Epithelial cell of esophagus (primary cell): Measurements from ENCODE around the gene RCAN1.
A peak's percentile ranks its signal among the peaks of the same experiment; 100 is the strongest.
"Not testable (repeated sequence)": the region's sequence is repeated elsewhere in the genome, so short reads cannot be mapped to it uniquely, and the experiment has no call there.

Experiments
- DNase-seq: peaks from one replicate; pipeline ENCODE4 v3.0.0; 2010; ENCODE audit warnings: low read depth
- H3K4me3 ChIP-seq: 2 replicates; pipeline ENCODE4 v1.5.1; 2011; ENCODE audit warnings: mild to moderate bottlenecking, low read length, control low read depth
- TF ChIP-seq, protein P1 (sequence below): IDR thresholded peaks from 2 replicates; pipeline ENCODE4 v1.5.1; 2011; ENCODE audit warnings: low read depth, mild to moderate bottlenecking, low read length, control low read depth, inconsistent platforms; ENCODE audit not compliant: insufficient read depth; ENCODE audit errors: missing control alignments

RCAN1 gene

DNA sequence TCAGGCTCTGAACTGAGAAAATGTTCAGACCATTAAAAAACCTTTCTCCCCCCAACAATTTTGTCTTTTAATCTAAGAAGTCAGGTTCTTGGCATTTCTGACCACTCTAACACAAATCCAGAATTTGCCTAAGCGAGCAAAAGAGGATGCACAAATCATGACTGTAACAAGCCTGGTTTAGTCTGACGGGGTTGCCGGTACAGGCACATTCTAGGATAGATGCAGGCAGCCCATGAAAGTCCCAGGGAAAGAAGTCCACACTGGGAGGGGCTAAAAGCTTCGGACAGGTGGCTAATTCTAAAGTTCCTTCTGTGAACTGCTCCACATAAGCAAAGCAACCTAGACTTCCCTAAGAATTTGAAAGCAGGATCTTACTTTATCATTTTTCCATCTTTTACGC is 54.9 kb downstream of the RCAN1 start:
- TF ChIP-seq, protein P1, sequence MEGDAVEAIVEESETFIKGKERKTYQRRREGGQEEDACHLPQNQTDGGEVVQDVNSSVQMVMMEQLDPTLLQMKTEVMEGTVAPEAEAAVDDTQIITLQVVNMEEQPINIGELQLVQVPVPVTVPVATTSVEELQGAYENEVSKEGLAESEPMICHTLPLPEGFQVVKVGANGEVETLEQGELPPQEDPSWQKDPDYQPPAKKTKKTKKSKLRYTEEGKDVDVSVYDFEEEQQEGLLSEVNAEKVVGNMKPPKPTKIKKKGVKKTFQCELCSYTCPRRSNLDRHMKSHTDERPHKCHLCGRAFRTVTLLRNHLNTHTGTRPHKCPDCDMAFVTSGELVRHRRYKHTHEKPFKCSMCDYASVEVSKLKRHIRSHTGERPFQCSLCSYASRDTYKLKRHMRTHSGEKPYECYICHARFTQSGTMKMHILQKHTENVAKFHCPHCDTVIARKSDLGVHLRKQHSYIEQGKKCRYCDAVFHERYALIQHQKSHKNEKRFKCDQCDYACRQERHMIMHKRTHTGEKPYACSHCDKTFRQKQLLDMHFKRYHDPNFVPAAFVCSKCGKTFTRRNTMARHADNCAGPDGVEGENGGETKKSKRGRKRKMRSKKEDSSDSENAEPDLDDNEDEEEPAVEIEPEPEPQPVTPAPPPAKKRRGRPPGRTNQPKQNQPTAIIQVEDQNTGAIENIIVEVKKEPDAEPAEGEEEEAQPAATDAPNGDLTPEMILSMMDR, result no peak
- no peak for DNase-seq

DNA sequence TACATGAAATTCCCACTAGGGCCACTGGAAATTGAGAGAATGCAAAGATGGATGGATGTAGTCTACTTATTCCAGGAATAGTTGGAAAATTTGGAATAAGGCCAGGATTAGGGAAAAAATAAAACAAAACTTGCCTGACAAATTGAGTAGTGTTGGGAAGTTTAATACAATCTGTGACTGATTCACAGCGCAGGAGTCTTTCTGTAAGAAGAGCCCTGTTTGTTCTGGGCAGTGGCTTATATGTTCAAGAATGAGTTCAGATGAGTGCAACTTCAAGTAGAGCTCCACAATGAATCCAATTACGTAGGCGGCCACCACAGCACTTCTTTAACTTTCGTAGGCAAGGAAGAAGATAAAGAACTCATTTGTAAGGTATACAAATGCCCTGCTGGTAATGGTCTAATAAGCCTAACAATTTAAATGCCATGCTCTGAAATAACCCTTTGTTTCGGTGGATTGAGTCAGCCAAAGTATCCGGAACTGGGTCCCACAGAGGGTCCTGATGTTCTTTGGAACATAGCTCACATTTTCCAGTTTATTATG is 55.8 kb downstream of the RCAN1 start:
- H3K4me3 ChIP-seq, result no peak overlapping the region
- TF ChIP-seq, protein P1, result no peak
- DNase-seq, result peak; percentile 24

More for the DNA sequence above, 54.9 kb downstream of the RCAN1 start:
- no peak overlapping the region for H3K4me3 ChIP-seq

DNA sequence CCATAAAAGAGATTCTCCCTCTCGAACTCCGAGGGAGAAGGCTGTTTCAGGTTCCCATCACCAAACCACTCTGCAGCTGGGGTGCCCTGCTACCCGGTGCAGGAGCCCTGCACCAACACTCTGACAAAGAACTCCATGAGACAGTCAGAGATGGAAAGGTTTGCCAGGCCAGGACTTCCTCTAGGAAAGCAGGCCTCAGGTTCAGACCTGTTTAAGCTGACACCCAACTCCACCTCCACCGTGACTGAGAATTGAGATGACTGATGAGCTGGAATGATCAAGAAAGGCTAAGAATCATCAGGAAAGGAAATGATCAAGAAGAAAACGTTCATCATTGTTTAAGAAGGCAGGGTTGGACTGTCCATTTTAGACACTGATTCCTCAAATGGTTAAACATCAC is 56.7 kb downstream of the RCAN1 start:
- TF ChIP-seq, protein P1, result no peak
- H3K4me3 ChIP-seq, result no peak overlapping the region
- DNase-seq, result peak; percentile 96

DNA sequence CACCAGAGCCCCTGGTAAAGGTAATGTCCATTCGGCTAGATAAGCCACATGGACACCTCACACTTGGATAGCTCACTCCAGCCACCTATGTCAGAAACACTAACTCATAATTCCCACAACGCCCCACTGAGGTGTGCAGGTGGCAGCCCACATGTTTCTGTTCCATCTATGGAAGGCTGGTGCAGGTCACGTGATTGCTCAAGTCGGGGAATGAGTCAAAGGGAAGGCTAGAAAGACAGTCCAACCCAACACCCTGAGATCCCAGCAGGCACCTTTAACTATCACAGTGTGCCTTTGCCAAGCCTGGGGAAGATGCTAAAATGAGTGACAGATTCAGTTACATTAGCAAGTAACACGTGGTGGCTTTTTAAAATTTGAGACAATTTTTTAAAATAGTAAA is 57.7 kb downstream of the RCAN1 start:
- TF ChIP-seq, protein P1, result no peak
- DNase-seq, result no peak
- no peak overlapping the region for H3K4me3 ChIP-seq

DNA sequence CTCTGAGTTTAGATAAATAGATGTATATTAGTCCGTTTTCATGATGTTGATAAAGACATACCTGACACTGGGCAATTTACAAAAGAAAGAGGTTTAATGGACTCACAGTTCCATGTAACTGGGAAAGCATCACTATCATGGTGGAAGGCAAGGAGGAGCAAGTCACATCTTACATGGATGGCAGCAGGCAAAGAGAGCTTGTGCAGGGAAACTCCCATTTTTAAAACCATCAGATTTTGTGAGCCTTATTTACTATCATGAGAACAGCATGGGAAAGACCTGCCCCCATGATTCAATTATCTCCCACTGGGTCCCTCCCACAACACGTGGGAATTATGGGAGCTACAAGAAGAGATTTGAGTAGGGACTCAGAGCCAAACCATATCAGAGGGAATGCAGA is 60.2 kb downstream of the RCAN1 start:
- DNase-seq, H3K4me3 ChIP-seq: not testable (repeated sequence)

DNA sequence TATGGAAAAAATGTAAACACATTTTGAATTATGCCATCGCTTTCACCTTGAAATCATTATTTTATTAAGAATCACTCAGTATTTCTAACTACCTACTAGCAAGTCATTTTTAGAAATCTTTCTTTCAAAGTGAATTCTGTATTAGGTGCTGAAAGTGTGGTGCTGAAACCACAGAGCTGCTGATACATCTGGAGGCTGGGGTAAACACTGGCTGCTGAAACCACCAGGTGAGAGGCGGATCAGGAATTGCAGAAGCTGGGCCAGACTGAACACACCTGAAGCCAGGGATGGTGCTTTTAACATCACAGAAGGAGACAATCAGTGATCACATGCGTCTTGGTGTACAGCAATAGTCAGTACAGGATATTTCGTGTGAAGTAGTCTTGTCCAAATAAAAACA is 60.7 kb downstream of the RCAN1 start:
- no peak overlapping the region for H3K4me3 ChIP-seq
- TF ChIP-seq, protein P1, result no peak
- no peak for DNase-seq

DNA sequence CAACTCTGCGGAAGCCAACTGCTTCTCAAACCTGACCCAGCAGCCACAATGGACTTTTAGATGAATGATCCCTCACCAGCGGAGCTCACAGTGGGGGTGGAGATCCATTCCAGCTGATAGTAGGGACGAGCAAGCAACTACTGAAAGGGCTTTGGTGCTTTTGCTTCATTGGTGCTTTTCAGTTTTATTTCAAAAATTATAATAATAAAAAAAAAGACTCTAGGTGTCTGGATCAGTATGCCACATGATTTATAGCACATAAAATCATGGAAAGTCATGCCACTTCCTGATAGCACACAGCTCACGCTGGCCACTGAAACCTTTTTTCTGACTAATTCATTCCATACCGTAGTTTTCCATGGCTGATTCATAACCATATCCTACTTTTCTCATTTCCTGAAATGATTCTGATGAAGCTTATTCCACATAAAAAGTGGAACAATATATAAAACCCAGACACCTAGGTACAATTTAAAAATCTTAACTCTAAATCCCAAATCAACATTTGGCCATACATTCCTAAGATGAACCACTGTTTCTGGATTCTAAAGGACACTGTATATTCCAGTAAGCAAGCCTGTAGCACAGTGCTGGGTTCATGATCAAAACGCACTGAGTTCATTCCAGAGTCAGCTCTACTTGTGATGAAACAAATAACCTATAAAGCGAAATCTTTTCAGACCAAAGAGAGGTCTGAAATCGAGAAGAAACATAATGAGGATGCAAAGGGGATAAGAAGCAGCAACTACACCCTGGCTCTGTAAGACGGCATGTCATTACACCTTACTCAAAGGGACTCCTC is 61.6 kb downstream of the RCAN1 start:
- DNase-seq, result peak; percentile 79
- H3K4me3 ChIP-seq, result no peak overlapping the region

More for the DNA sequence above, 61.6 kb downstream of the RCAN1 start:
- TF ChIP-seq, protein P1, result no peak
